Endothelial cell of umbilical vein (primary cell): Measurements from ENCODE around the gene TOM1. TPM values are rescaled to one million over a fixed set of nuclear protein-coding genes. Genes with fewer than 3 reads are reported as not detected.

Experiments used
- BruUV-seq: library from RNA; stranded (reverse); fragments of 400-500 nt; replicated peaks from 2 replicates; lab custom pipeline; 2021; lab: Mats Ljungman, UMichigan
- CTCF ChIA-PET: fragments of 300-600, 350-600 bp; sonication (Branson Sonifier 250); formaldehyde crosslinking; loops from one replicate; lab custom pipeline; 2021; ENCODE audit warnings: antibody characterized with exemption, inconsistent platforms; lab: Charles Lee
- POLR2A ChIA-PET: fragments of 300-600, 350-600 bp; sonication (Branson Sonifier 250); formaldehyde crosslinking; loops from one replicate; lab custom pipeline; 2021; ENCODE audit warnings: antibody characterized with exemption, inconsistent platforms; lab: Charles Lee
- DNase-seq: peaks from one replicate; pipeline ENCODE4 v3.0.0-alpha.2; 2011; ENCODE audit warnings: low read depth, low spot score
- FAIRE-seq: peaks from 2 replicates; lab custom pipeline; 2011; peaks lifted over from hg19 to GRCh38; lab: Jason Lieb, UNC
- H2AFZ ChIP-seq: 2 replicates; pipeline ENCODE4 v1.6.0; 2012; ENCODE audit warnings: low read depth, low read length, control low read depth, inconsistent platforms
- H3K27ac ChIP-seq: 2 replicates; pipeline ENCODE4 v1.5.1; 2011; ENCODE audit warnings: low read depth, mild to moderate bottlenecking, control low read depth, low read length, moderate library complexity; ENCODE audit not compliant: insufficient read depth
- H3K27me3 ChIP-seq, 2 experiments: 2 replicates each; pipeline versions ENCODE4 v1.6.0 to v1.6.1; 2011; ENCODE audit warnings: low read length in 2 of 2, mixed read lengths in 1 of 2; ENCODE audit not compliant: control insufficient read depth in 2 of 2, insufficient read depth in 2 of 2
- H3K36me3 ChIP-seq, 2 experiments: 2 replicates in 1 of 2; 3 replicates in 1 of 2; pipeline ENCODE4 v1.5.1; 2011; ENCODE audit warnings: low read length in 2 of 2, mild to moderate bottlenecking in 1 of 2, moderate library complexity in 1 of 2; ENCODE audit not compliant: control insufficient read depth in 2 of 2, insufficient read depth in 2 of 2; ENCODE audit errors: extremely low read depth in 1 of 2
- H3K4me1 ChIP-seq: 3 replicates; pipeline ENCODE4 v1.5.1; 2011; ENCODE audit warnings: mild to moderate bottlenecking, low read length; ENCODE audit not compliant: control insufficient read depth, insufficient read depth; ENCODE audit errors: extremely low read depth
- H3K4me2 ChIP-seq: 2 replicates; pipeline ENCODE4 v1.6.1; 2011; ENCODE audit warnings: low read length, control low read depth, mixed read lengths; ENCODE audit not compliant: insufficient read depth
- H3K4me3 ChIP-seq, 3 experiments: fragments of 200-600 bp in 1 of 3; sonication (generic), shearing (Covaris generic) in 1 of 3; replicated peaks in 1 of 3; 2 replicates each; pipeline ENCODE4 v1.5.1; 2011 to 2016; ENCODE audit warnings: control low read depth in 3 of 3, low read length in 3 of 3, mild to moderate bottlenecking in 2 of 3, inconsistent platforms in 1 of 3, low read depth in 1 of 3, moderate library complexity in 1 of 3; ENCODE audit not compliant: insufficient read depth in 1 of 3
- H3K79me2 ChIP-seq: 2 replicates; pipeline ENCODE4 v1.6.0; 2012; ENCODE audit warnings: low read length, inconsistent platforms; ENCODE audit not compliant: control insufficient read depth, insufficient read depth
- H3K9ac ChIP-seq: replicated peaks from 2 replicates; pipeline ENCODE3; 2011; ENCODE audit warnings: low read length, control low read depth; ENCODE audit not compliant: insufficient read depth; ENCODE audit errors: extremely low read depth
- H3K9me1 ChIP-seq: replicated peaks from 3 replicates; pipeline ENCODE4 v1.6.0; 2011; ENCODE audit warnings: mild to moderate bottlenecking, low read length; ENCODE audit not compliant: control insufficient read depth, insufficient read depth; ENCODE audit errors: extremely low read depth
- H3K9me3 ChIP-seq: replicated peaks from 2 replicates; pipeline ENCODE4 v1.5.1; 2012; ENCODE audit warnings: low read length, inconsistent platforms; ENCODE audit not compliant: control insufficient read depth, insufficient read depth
- H4K20me1 ChIP-seq: replicated peaks from 2 replicates; pipeline ENCODE3; 2011; ENCODE audit warnings: mild to moderate bottlenecking, low read length; ENCODE audit not compliant: control insufficient read depth, insufficient read depth; ENCODE audit errors: extremely low read depth
- GATA2 ChIP-seq: IDR thresholded peaks from 2 replicates; pipeline ENCODE4 v1.7.0; 2011; ENCODE audit warnings: low read depth, mild to moderate bottlenecking, moderate library complexity, mixed read lengths, low read length; ENCODE audit not compliant: insufficient read length, insufficient read depth
- POLR2A ChIP-seq: IDR thresholded peaks from 2 replicates; pipeline ENCODE4 v1.6.1; 2012; ENCODE audit warnings: low read depth, mild to moderate bottlenecking, control low read depth, low read length
- POLR2AphosphoS5 ChIP-seq: IDR thresholded peaks from 2 replicates; pipeline ENCODE4 v1.6.1; 2012; ENCODE audit warnings: low read depth, mild to moderate bottlenecking, control low read depth, low read length, moderate library complexity; ENCODE audit not compliant: insufficient read depth
- dilution Hi-C: fragments of 300-500 bp; cut with MboI; formaldehyde crosslinking; loops from one replicate; pipeline ENCODE4 v1.15.0; 2019; ENCODE audit warnings: low sequenced_read_pairs; ENCODE audit not compliant: extremely low pct_ligation_motif_present
- intact Hi-C: fragments of 100-400 bp; cut with micrococcal nuclease; formaldehyde crosslinking; loops from one replicate; pipeline ENCODE4 v1.10.0; 2022
- polyA plus RNA-seq, 4 experiments: library from polyadenylated mRNA; depleted of rRNA in 3 of 4; stranded (reverse) in 3 of 4; unstranded in 1 of 4; fragments of >200 nt; gene quantifications; 2 replicates each; pipeline versions ENCODE4 v1.2.1 to v1.2.3, GENCODE V29; 2011 to 2012; ENCODE audit warnings: missing spikeins in 1 of 4
- total RNA-seq: library from RNA; stranded (reverse); gene quantifications from 2 replicates; pipeline ENCODE4 v1.2.3, GENCODE V29; 2021
- TF ChIP-seq, protein P1 (sequence below): IDR thresholded peaks from 2 replicates; pipeline ENCODE4 v1.6.1; 2011; ENCODE audit not compliant: insufficient read depth, insufficient read length

The TOM1 gene
- total and polyA plus RNA-seq, 2 donors (not counting 3 experiments of a cell fraction or from before 2014, with no cell fraction given), result 36.4 to 74.4 TPM

DNA sequence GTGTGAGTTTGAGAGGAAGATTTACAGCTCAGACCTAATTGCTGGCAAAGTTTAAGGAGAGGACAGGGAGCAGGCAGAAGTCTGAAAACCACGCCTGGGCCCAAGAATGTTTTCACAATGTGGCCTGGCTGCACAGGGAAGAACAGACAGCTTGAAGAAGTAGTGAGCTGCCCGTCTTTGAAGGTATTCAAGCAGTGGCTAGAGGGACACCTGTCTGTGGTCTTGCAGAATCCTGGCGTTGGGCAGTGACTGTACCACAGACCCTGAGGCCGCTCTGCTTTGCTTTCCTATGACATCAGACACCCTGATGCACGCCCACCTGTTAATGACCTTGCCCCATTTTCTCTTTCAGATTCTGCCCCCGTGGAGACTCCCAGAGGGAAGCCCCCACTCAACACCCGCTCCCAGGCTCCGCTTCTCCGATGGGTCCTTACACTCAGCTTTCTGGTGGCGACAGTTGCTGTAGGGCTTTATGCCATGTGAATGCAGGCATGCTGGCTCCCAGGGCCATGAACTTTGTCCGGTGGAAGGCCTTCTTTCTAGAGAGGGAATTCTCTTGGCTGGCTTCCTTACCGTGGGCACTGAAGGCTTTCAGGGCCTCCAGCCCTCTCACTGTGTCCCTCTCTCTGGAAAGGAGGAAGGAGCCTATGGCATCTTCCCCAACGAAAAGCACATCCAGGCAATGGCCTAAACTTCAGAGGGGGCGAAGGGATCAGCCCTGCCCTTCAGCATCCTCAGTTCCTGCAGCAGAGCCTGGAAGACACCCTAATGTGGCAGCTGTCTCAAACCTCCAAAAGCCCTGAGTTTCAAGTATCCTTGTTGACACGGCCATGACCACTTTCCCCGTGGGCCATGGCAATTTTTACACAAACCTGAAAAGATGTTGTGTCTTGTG lies 93.7 kb downstream of the TOM1 start:
- Histone ChIP-seq H3K9me3 (no peaks in the 10 kb centered on the region), H3K36me3 (peaks cover 16 to 18% of the 10 kb centered on the region in 2 experiments), H3K4me1 (peaks cover 4% of the 10 kb centered on the region), H3K4me3 (no peak overlapping the region), H2AFZ (no peak overlapping the region), H4K20me1 (no peaks in the 10 kb centered on the region), H3K9me1 (no peaks in the 10 kb centered on the region), H3K27me3 (no peaks in the 10 kb centered on the region), H3K9ac (no peak overlapping the region), H3K4me2 (no peak overlapping the region), H3K79me2 (no peaks in the 10 kb centered on the region), H3K27ac (no peak overlapping the region)
- FAIRE-seq (no peak), DNase-seq (no peak)
- intact Hi-C loops (no loop called here), dilution Hi-C loops (no loop called here)
- TSS peak; percentile 70 for BruUV-seq
- ChIA-PET POLR2A (interaction anchor here (0.7 to 0.9 kb wide), 2 partner anchors 15 to 33 kb away, joined by 3 read pairs; no protein-coding TSS in a partner anchor), CTCF (interaction anchor here (0.6 to 0.9 kb wide), 2 partner anchors 13 to 37 kb away, joined by 3 read pairs; no protein-coding TSS in a partner anchor)
- TF ChIP-seq, protein P1, sequence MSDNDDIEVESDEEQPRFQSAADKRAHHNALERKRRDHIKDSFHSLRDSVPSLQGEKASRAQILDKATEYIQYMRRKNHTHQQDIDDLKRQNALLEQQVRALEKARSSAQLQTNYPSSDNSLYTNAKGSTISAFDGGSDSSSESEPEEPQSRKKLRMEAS, result no peak
- TF ChIP-seq POLR2A, result no peak
- no peak for TF ChIP-seq POLR2AphosphoS5
- TF ChIP-seq GATA2, result no peak

GRCh38 chr22:35394011-35394312 lies 94.3 kb downstream of the TOM1 start:
- CTCF ChIA-PET, result interaction anchor here (0.6 kb wide), 1 partner anchor 36 kb away, joined by 3 read pairs; no protein-coding TSS in a partner anchor
- no peaks in the 10 kb centered on the region for H3K27me3 ChIP-seq
- H3K4me2 ChIP-seq, result no peak overlapping the region
- no peaks in the 10 kb centered on the region for H3K79me2 ChIP-seq
- intact Hi-C loops, result no loop called here
- H3K27ac ChIP-seq, result no peak overlapping the region
- H3K9ac ChIP-seq, result no peak overlapping the region
- POLR2A ChIA-PET, result no interaction called here
- H3K9me3 ChIP-seq, result no peaks in the 10 kb centered on the region
- peaks cover 16 to 18% of the 10 kb centered on the region in 2 experiments for H3K36me3 ChIP-seq
- BruUV-seq, result no TSS peak
- peak; percentile 68 for DNase-seq
- H4K20me1 ChIP-seq, result no peaks in the 10 kb centered on the region
- no peak for TF ChIP-seq GATA2
- TF ChIP-seq POLR2A, result no peak
- no peak for FAIRE-seq
- dilution Hi-C loops, result no loop called here
- peaks cover 4% of the 10 kb centered on the region for H3K4me1 ChIP-seq
- H2AFZ ChIP-seq, result no peak overlapping the region
- no peak overlapping the region for H3K4me3 ChIP-seq
- no peaks in the 10 kb centered on the region for H3K9me1 ChIP-seq
